Dendritic cell treated with granulocyte-macrophage colony-stimulating factor and Interleukin-4, amounts not matched to agents 40 ng/mL and 50 ng/mL, for 4 days (primary cell): Measurements from ENCODE around the gene PARD3.

ENCODE experiments used
- H3K27ac Mint-ChIP-seq: one replicate; pipeline ENCODE4 v1.8.0; 2022; ENCODE audit warnings: mild to moderate bottlenecking, mixed read lengths
- H3K27me3 Mint-ChIP-seq: one replicate; pipeline ENCODE4 v1.8.0; 2022; ENCODE audit warnings: mild to moderate bottlenecking, mixed read lengths
- H3K36me3 Mint-ChIP-seq: one replicate; pipeline ENCODE4 v1.8.0; 2022; ENCODE audit warnings: low read depth, mixed read lengths
- H3K4me1 Mint-ChIP-seq: one replicate; pipeline ENCODE4 v1.8.0; 2022; ENCODE audit warnings: low read depth, mixed read lengths
- H3K4me3 Mint-ChIP-seq: one replicate; pipeline ENCODE4 v1.8.0; 2022; ENCODE audit warnings: mild to moderate bottlenecking, moderate library complexity, mixed read lengths
- H3K9me3 Mint-ChIP-seq: one replicate; pipeline ENCODE4 v1.8.0; 2022; ENCODE audit warnings: mixed read lengths
- intact Hi-C: fragments of 100-400 bp; cut with micrococcal nuclease; formaldehyde crosslinking; loops from one replicate; pipeline ENCODE4 v1.15.0; 2022

PARD3 gene

DNA sequence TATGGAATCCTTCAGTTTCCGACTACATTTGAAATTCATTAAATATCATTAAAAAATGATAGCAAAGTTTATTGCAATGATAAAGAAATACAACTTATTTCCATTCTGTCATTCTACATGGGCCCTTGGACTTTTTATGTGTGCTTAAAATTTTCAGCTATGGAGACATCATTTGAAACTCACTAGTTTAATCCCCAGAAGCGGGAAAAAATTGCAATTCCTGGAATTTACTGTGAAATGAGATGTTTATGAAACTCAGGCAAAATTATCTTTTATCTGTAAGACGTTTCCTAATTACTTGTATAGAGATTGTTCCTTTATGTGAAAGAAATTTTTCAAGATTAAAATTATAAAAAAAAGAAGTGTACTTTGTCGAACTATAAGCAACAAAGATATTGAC is 213.4 kb downstream of the PARD3 start:
- H3K9me3 Mint-ChIP-seq = no peaks in the 10 kb centered on the region
- intact Hi-C loops = no loop called here
- no peak overlapping the region for H3K27ac Mint-ChIP-seq
- no peak overlapping the region for H3K4me3 Mint-ChIP-seq
- peaks cover 2% of the 10 kb centered on the region for H3K27me3 Mint-ChIP-seq
- H3K36me3 Mint-ChIP-seq = no peaks in the 10 kb centered on the region
- no peaks in the 10 kb centered on the region for H3K4me1 Mint-ChIP-seq

DNA sequence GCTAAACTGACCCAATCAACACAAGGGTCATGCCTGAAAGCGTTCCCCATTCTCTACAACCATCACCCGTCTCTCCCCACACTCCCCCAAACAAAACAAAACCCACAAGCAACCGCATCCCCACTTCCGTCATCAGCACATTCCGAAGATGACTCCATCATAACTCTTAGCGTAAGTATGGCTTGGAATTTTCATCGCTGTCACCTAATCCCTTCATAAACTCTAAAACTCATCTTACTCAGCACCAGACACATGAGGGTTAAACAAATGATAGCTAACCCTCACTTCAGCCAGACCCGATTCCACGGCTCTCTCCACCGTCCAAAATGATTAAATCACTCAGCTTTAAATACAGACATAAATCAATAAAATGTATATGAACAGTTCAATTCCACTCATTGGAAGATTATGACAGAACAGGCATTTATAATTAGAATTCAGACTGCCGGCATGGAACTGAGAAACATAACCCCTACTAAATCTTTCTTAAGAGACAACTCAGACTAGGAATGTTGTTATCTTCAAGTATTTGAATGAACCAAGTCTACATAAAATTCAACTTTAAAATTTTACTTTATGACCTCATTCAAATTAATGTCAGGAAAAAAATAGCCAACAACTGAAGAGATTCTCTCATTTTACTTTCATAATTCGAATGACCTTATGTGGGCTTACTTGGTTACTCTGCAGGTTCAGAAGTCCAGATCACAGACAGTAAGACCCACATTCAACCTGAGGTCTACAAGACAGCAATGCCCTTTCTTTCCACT is 215.9 kb downstream of the PARD3 start:
- peaks cover 6% of the 10 kb centered on the region for H3K27me3 Mint-ChIP-seq
- no peaks in the 10 kb centered on the region for H3K9me3 Mint-ChIP-seq
- intact Hi-C loops = no loop called here
- H3K27ac Mint-ChIP-seq = no peak overlapping the region
- H3K4me3 Mint-ChIP-seq = no peak overlapping the region
- H3K36me3 Mint-ChIP-seq = no peaks in the 10 kb centered on the region
- peaks cover 5% of the 10 kb centered on the region for H3K4me1 Mint-ChIP-seq

DNA sequence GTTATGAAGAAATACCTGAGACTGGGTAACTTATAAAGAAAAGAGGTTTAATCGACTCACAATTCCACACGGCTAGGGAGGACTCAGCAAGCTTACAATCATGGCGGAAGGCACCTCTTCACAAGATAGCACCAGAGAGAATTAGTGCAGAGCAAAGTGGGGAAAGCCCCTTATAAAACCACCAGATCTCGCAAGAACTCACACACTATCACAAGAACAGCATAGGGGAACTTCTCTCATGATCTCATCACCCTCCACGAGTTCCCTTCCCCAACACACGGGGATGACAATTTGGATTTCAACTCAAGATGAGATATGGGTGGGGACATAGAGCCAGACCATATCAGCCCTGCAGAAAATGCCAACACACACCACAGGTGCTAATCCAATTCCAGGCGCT is 218.7 kb downstream of the PARD3 start:
- Mint-ChIP-seq H3K4me3 (no peak overlapping the region), H3K36me3 (no peaks in the 10 kb centered on the region), H3K27ac (no peak overlapping the region), H3K4me1 (peaks cover 5% of the 10 kb centered on the region), H3K27me3 (peaks cover 9% of the 10 kb centered on the region), H3K9me3 (no peaks in the 10 kb centered on the region)
- intact Hi-C loops = no loop called here

DNA sequence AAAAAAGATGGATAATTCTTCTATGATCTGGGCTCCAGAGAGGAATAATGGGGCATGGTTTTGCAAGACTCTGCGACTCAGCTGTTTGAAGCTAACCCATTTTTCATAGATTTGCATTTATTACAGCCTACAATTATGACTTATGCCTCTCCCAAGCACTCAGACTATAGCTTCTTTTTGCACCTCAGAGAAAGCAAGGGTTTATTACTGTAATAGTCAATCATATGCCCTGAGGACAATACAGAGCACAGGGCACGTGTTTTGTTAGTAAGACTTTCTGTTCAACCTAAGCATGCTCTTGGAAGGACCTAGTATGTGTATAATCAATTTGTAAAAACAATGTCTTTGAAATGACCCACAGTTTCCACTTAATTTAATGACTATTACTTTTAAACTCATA is 221.2 kb downstream of the PARD3 start:
- Mint-ChIP-seq H3K4me3 (no peak overlapping the region), H3K27ac (no peak overlapping the region), H3K9me3 (no peaks in the 10 kb centered on the region), H3K27me3 (peaks cover 8% of the 10 kb centered on the region), H3K36me3 (no peaks in the 10 kb centered on the region), H3K4me1 (peaks cover 17% of the 10 kb centered on the region)
- intact Hi-C loops = no loop called here

DNA sequence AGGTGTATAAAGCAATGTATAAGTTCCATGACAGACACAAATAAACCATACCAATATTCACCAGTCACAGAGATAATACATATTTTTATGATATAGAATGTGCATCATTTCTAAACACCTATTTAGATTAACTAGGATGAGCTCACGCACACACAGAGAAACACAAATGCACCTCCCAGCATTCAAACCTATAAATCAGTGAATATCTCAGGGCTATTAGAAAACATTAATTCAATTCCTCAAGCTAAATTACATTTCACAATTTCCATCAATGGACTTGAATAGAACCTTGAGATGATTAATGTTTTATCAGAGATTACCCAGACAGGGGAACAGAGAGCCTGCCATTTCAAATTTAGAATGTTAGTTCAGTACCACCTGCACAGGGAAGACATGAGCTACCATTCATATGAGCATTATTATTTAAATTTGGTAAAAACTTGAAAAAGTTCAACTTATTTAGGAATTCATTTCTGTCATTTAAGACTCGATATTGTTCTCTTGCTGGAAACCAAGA is 221.7 kb downstream of the PARD3 start:
- Mint-ChIP-seq H3K27ac (no peak overlapping the region), H3K36me3 (no peaks in the 10 kb centered on the region), H3K9me3 (no peaks in the 10 kb centered on the region), H3K4me1 (peaks cover 17% of the 10 kb centered on the region), H3K4me3 (no peak overlapping the region), H3K27me3 (peaks cover 7% of the 10 kb centered on the region)
- intact Hi-C loops = no loop called here

DNA sequence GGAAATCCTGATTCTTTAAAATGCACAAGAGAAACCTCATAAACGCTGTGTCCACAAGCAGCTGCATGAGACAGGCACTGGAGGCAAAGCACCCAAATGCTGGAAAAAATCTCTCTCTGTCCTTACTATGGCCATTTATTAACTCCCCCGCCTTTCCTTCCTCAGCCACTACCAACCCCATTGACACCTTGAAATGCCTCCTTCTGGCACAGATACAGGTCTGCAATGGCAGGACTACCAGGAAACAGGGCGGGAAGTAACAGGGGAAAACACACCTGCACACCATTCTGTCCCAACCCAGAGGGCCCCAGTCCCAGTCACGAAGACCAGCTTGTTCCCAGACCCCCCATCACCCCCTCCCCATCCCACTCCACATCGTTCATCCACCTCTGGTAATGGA is 224.3 kb downstream of the PARD3 start:
- no peaks in the 10 kb centered on the region for H3K9me3 Mint-ChIP-seq
- no peak overlapping the region for H3K27ac Mint-ChIP-seq
- H3K4me3 Mint-ChIP-seq = no peak overlapping the region
- no peaks in the 10 kb centered on the region for H3K36me3 Mint-ChIP-seq
- H3K27me3 Mint-ChIP-seq = peaks cover 3% of the 10 kb centered on the region
- peaks cover 12% of the 10 kb centered on the region for H3K4me1 Mint-ChIP-seq
- intact Hi-C loops = no loop called here

DNA sequence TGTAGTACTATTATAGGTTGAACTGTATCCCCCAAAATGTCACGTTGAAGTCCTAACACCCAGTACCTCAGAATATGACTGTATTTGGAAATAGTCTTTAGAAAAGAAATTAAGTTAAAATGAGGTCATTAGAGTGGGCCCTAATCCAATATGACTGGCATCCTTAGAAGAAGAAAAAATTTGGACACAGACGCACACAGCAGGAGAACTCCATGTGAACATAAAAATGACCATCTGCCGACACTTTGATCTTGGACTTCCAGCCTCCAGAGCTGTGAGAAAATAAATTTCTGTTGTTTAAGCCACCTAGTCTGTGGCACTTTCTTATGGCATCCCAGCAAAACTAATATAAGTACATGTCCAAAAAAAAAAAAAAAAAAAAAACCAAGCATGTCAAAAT is 225.8 kb downstream of the PARD3 start:
- H3K4me3 Mint-ChIP-seq = no peak overlapping the region
- no peak overlapping the region for H3K27ac Mint-ChIP-seq
- intact Hi-C loops = no loop called here
- H3K36me3 Mint-ChIP-seq = no peaks in the 10 kb centered on the region
- H3K27me3 Mint-ChIP-seq = peaks cover 3% of the 10 kb centered on the region
- H3K9me3 Mint-ChIP-seq = no peaks in the 10 kb centered on the region
- peaks cover 19% of the 10 kb centered on the region for H3K4me1 Mint-ChIP-seq

DNA sequence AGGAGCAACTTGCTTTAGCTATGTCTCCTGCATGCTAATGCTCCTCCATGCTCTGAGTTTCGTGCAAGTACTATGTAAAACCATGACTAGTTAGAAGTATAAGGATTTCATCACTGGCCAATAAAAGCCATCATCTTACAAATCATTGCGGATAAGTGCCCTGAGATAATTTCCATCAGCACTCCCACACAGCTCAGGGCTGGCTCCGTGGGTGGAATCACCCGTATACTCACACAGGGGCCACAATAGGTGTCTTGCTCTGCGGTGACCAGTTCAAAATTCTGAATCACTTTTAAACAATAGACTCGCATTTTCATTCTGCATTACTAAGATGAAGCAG is 227.4 kb downstream of the PARD3 start:
- intact Hi-C loops = no loop called here
- Mint-ChIP-seq H3K27ac (no peak overlapping the region), H3K36me3 (no peaks in the 10 kb centered on the region), H3K9me3 (no peaks in the 10 kb centered on the region), H3K27me3 (no peaks in the 10 kb centered on the region), H3K4me1 (peaks cover 26% of the 10 kb centered on the region), H3K4me3 (no peak overlapping the region)

DNA sequence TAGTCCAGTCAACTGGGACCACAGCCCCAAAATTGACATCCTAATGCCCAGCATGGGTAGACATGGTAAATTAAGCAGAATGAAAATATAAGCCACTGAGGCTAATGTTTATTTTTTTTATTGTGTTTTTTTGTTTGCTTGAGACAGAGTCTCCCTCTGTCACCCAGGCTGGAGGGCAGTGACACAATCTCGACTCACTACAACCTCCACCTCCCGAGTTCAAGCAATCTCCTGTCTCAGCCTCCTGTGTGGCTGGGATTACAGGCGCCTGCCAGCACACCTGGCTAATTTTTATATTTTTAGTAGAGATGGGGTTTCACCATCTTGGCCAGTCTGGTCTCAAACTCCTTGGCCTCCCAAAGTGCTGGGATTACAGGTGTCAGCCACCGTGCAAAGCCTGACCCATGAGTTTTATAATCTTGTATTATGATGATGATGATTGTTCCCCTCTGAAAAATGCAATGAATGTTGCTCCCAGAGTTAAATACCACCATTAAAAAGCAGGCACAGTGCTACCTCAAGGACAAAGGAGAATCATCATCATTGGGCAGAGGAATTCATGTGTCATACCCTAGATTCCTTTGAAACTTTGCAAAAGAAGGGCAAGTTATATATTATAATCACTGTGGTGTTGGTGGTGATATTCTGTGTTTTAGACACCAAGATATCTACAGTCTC is 228.0 kb downstream of the PARD3 start:
- H3K36me3 Mint-ChIP-seq = no peaks in the 10 kb centered on the region
- intact Hi-C loops = no loop called here
- H3K27ac Mint-ChIP-seq = no peak overlapping the region
- H3K27me3 Mint-ChIP-seq = no peaks in the 10 kb centered on the region
- H3K4me3 Mint-ChIP-seq = no peak overlapping the region
- no peaks in the 10 kb centered on the region for H3K9me3 Mint-ChIP-seq
- H3K4me1 Mint-ChIP-seq = peaks cover 26% of the 10 kb centered on the region

DNA sequence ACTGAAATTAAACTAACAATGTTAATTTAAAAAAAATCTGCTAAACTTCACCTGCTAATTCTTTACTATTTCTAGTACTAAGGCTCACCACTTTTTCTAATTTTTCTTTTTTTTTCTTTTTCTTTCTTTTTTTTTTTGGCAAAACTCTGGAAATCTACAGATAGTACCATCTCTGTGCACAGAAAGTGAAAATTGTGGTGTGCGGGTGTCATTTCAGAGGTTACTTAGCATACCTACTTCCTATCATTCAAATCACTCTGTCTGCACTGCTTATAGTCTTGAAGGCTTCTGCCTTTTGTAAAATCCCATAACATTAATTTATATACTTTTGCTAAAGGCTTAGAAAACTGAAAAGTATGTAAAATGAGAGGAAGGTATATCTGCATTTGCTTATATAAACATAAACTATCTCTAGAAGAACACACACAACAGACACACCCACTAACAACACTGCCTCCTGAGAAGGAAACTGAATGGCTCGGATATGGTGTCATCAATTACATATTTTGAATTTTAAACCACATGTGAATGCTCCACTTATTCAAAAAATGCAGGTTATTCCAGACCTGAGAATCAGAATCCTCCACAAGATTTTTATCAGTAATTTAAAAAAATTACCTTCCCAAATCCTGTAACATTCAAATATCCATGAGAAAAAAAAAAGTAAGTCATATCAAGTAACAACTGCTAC is 229.5 kb downstream of the PARD3 start:
- intact Hi-C loops = no loop called here
- Mint-ChIP-seq H3K4me3 (no peak overlapping the region), H3K36me3 (no peaks in the 10 kb centered on the region), H3K27ac (no peak overlapping the region), H3K4me1 (peaks cover 21% of the 10 kb centered on the region), H3K27me3 (no peaks in the 10 kb centered on the region), H3K9me3 (no peaks in the 10 kb centered on the region)

DNA sequence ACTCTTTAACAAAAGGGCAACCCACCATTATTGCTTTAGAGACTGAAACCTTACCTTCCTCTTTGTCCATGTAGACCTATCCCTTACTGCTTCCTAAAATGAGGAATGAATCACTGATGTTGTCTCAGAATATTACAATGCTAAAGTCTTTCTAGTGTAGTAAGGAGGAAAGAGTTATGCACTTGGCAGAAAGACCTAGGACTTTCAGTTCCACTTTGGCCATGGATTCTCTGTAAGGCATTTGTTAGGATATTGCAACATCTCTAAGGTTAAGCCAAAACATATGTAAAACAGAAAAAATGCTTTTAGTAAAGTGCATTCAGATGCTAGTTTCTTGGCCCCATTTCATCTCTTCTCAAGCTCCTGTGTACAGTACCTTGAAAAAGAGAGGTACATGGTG is 230.9 kb downstream of the PARD3 start:
- H3K36me3 Mint-ChIP-seq = no peaks in the 10 kb centered on the region
- intact Hi-C loops = no loop called here
- H3K4me1 Mint-ChIP-seq = peaks cover 14% of the 10 kb centered on the region
- H3K9me3 Mint-ChIP-seq = no peaks in the 10 kb centered on the region
- H3K27ac Mint-ChIP-seq = no peak overlapping the region
- H3K4me3 Mint-ChIP-seq = no peak overlapping the region
- H3K27me3 Mint-ChIP-seq = no peaks in the 10 kb centered on the region

DNA sequence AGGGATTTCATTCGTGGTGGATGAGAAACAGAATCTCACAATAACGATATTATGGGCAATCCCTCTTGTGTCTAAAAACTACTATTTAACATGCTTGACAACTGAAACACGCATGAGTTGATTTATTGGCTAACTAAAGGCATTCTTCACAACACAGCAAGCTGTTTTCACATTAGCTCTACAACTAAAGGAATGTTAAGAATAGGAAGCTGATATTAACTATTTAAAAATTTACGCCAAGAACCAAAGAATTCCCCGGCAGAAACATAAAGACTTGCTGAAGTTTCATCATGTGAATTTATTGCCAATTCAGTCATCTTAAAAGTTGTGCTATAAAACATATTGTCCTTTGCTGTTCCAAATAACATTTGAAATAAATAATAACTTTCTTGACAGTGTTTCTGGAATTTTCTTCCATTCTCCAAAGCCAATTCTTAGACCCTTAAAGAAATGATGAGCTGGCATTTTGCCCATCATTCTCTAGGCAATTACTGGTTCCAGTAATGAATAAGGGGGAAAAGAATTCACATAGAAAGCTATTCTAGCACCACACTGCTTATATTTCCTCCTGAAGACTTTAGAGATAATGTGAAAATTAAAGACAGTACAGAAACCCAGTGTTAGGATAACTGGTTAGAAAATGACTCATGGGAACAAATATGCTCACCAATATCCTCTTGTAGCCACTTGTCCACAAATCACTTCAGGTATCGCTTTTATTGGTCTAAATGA is 233.1 kb downstream of the PARD3 start:
- H3K36me3 Mint-ChIP-seq = no peaks in the 10 kb centered on the region
- H3K4me3 Mint-ChIP-seq = no peak overlapping the region
- intact Hi-C loops = no loop called here
- no peaks in the 10 kb centered on the region for H3K9me3 Mint-ChIP-seq
- H3K4me1 Mint-ChIP-seq = peaks cover 14% of the 10 kb centered on the region
- H3K27me3 Mint-ChIP-seq = no peaks in the 10 kb centered on the region
- no peak overlapping the region for H3K27ac Mint-ChIP-seq

DNA sequence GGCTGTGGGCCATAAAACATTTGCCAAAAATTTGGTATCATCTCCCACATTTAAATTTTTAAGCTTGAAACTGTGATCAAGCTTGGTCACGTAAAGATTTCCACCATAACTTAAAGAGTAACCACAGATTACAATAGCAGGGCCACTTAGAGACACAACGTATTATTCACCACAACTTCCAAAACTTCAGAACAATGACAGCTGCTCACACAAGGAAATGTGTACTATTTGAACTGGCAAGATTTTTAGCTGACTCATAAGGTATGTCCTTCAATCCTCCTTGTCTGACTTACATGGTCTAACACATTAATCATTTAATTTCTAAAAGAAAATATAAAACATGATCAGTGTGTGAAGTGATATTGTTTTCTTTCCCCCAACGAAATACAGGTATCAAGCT is 234.5 kb downstream of the PARD3 start:
- Mint-ChIP-seq H3K27ac (no peak overlapping the region), H3K4me1 (peaks cover 14% of the 10 kb centered on the region), H3K27me3 (no peaks in the 10 kb centered on the region), H3K9me3 (no peaks in the 10 kb centered on the region), H3K36me3 (no peaks in the 10 kb centered on the region), H3K4me3 (no peak overlapping the region)
- intact Hi-C loops = no loop called here

DNA sequence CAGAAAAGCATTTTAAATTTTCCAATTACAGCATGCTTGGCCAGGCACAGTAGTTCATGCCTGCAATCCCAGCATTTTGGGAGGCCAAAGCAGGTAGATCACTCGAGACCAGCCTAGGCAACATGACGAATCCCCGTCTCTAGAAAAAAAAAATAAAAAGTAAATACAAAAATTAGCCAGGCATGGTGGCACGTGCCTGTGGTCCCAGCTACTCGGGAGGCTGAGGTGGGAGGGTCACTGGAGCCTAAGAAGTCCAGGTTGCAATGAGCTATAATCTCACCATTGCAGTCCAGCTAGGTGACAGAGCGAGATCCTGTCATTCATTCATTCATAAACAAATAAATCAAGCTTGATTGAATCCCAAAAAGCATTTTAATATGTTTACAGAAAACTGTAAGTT is 234.9 kb downstream of the PARD3 start:
- no peaks in the 10 kb centered on the region for H3K27me3 Mint-ChIP-seq
- no peaks in the 10 kb centered on the region for H3K9me3 Mint-ChIP-seq
- intact Hi-C loops = no loop called here
- peaks cover 14% of the 10 kb centered on the region for H3K4me1 Mint-ChIP-seq
- H3K36me3 Mint-ChIP-seq = no peaks in the 10 kb centered on the region
- H3K27ac Mint-ChIP-seq = no peak overlapping the region
- no peak overlapping the region for H3K4me3 Mint-ChIP-seq
